Left ventricle myocardium superior (tissue), 1 donor: ENCODE results near the gene ELOA. TPM values are rescaled to one million over a fixed set of nuclear protein-coding genes. Genes with fewer than 3 reads are reported as not detected.
"Not testable (repeated sequence)": the region's sequence is repeated elsewhere in the genome, so short reads cannot be mapped to it uniquely, and the experiment has no call there.

Source experiments
- ATAC-seq: fragments of 200-7000 bp; cut with Tn5 transposase; one replicate; pipeline ENCODE4 v1.9.1; 2020; ENCODE audit warnings: mild to moderate bottlenecking, moderate library complexity
- DNase-seq: peaks from one replicate; pipeline ENCODE4 v3.0.0-alpha.2; 2020
- intact Hi-C: fragments of 100-400 bp; cut with micrococcal nuclease; formaldehyde crosslinking; loops from one replicate; pipeline ENCODE4 v1.11.0; 2022
- total RNA-seq: library from RNA; stranded (reverse); fragmentation: NEBNext Ultra II Directional; extraction: Animal tissue kit (Norgen Biotek cat#: 25700); gene quantifications from one replicate; pipeline ENCODE4 v1.2.1, GENCODE V29; 2021
- donor health status: DM: no; HTN: yes; CAD: no; lungs with severe emphysema.

Gene ELOA
- total RNA-seq, 1 donor from 2014 or later, result 35.8 TPM

DNA sequence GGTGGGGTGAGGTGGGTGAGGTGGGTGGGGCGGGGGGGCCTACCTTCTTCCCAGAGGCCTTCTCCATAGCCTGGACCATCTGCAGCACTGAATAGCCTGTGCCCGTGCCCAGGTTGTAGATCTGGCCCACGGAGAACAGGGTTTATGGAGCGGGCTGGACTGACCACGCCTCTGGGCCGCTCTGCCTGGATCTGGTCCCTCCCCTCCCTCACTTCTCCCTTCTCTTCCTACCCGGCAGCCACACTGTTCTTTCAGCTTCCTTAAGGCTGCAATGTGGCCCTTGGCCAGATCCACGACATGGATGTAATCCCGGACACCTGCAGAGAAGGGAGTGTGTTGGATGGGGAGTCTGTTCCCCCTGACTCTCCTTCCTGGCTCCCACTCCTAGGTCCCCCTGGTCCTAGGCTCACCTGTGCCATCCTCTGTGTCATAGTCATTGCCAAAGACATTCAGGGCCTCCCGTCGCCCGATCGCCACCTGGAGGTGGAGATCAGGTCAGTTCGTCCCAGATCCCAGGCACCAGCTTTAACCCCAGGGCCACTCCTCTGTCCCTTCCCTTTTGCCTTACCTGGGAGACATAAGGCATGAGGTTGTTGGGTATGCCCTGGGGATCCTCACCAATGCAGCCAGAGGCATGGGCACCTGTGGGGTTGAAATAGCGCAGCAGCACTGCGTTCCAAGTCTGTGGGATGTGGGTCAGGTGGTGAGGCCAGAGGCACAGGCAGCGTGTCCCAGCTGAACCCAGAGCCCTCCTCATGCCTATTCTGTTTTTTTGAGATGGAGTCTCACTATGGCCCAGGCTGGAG is 53.4 kb downstream of the ELOA start:
- ATAC-seq (no peak), DNase-seq (no peak)
- intact Hi-C loops, result no loop called here

GRCh38 chr1:23797478-23798448 is 54.5 kb downstream of the ELOA start:
- intact Hi-C loops, result no loop called here
- ATAC-seq (no peak), DNase-seq (no peak)

DNA sequence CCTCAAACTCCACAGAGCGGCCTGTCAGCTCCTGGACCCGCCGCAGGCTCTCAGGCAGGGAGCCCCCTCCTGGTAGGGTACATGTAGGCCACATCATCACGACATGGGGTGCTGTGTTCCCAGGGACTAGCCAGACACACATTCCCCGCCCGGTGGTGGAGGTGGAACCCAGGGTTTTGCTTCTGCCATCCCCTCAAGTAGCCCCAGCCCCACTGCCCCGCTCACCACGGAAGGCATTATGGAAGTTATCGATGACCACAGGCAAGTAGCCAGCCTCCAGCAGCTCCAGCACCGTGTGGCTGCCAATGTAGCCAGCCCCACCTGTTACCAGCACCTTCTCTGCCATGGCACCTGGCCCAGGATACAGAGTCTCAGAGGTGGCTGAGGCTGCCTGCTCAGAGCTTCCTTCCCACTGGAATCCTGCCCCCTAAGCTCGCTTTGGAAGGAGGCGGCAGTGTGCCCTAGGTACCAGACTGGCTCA is 55.4 kb downstream of the ELOA start:
- intact Hi-C loops, result no loop called here
- ATAC-seq (no peak), DNase-seq (no peak)

GRCh38 chr1:23799255-23799569 is 55.9 kb downstream of the ELOA start:
- ATAC-seq (no peak), DNase-seq (no peak)
- intact Hi-C loops, result no loop called here

DNA sequence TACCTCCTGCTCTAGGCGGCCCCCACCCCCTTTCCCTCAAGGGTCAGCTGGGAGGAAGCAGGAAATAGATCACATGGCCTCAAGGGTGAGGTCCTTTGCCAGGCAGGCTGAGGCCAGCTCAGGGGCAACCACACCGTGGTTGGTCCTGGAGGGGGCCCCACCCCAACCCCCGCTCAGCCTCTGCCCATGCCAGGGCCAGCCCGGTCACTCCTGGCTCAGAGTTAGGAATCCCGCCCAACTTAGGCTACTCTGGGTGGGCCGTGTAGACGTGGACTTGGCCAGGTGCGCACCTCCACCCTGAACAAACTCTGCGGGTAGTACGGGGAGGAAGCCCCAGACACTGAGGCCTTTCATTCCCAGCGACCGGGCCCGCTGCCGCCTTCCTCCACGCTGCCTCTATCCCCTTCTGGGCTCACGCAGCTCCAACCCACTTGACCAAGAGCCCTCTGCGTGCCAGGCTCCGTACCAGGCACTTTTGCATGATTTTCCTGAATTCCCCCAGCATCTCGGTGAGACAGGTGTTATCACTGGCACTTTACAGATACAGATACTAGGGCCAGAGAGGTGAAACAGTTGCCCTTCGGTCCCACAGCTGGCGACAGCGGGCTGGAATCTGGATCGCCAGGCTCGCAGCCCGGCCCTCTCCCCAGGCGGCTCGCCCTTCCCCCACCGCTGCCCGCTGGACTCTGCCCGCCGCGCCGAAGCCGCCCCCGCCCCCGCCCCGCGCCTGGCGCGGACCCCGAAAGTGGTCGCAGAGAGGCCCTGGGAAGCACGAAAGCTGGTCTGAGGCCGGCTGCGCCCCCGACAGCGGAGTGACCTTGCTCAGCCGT is 56.5 kb downstream of the ELOA start:
- peak; percentile 55 for DNase-seq
- peak; percentile 39 for ATAC-seq
- intact Hi-C loops, result no loop called here

- ATAC-seq, result peak; percentile 96
- intact Hi-C loops, result no loop called here
Observed at GRCh38 chr1:23800400-23801337, 57.4 kb downstream of the ELOA start, which contains the start of gene GALE. Gene GALE (minus strand): TSS chr1:23800754. CDS start chr1:23799007, 1,747 bp downstream.

GRCh38 chr1:23801338-23801748 is 58.1 kb downstream of the ELOA start:
- no peak for ATAC-seq
- intact Hi-C loops, result no loop called here
- no peak for DNase-seq

More at GRCh38 chr1:23800400-23801337, 57.4 kb downstream of the ELOA start, which contains the start of gene GALE:
- DNase-seq, result peak; percentile 98

DNA sequence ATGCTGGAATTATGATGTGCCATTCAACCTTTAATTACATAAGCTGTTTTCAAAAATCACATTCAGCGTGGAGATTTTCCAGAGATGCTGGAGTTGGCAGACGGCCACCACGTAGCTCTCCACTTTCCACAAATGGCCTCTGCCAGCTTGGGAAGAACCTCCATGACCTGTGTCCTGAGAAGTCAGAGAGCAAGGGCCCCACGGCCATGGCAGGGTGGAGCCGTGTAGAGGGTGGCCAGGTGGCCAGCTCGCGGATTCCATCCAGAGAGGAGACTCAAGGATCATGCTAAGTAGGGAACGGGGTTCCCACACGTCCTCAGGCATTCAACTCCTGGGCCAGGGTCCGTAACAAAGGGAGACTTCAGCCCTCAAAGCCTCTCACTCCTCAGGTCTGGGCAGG is 58.6 kb downstream of the ELOA start:
- DNase-seq (no peak), ATAC-seq (no peak)
- intact Hi-C loops, result no loop called here

- intact Hi-C loops, DNase-seq, ATAC-seq: not testable (repeated sequence)
Observed at GRCh38 chr1:23802809-23803342, 59.6 kb downstream of the ELOA start.

GRCh38 chr1:23803674-23804073 is 60.4 kb downstream of the ELOA start:
- no peak for DNase-seq
- no peak for ATAC-seq
- intact Hi-C loops, result no loop called here

DNA sequence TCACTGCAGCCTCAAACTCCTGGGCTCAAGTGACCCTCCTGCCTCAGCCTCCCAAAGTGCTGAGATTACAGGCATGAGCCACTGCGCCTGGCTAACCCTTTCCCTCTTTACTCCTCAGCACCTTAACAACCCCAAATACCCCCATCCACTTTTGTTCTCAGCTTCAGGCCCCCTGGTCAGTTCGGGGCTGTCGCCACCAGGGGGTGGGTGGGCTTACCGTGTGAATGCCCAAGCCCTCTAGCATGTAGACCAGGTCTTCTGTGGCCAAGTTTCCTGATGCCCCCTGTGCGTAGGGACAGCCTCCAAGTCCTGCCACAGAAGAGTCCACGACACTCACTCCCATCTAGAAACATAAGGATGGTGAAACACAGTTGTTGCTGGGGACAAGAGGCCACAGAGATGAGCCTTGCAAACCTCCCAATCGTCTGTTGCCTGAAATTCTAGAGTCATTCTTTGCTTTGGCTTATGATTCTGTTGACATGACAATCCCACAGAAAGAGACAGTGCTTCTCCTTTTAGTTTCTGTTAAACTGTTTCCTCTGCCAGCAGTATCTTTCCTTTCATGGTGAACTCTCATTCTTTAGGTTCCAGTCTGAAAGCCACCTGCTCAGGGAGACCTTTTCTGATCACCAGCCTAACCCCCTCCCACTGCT is 61.0 kb downstream of the ELOA start:
- intact Hi-C loops, result no loop called here
- DNase-seq (no peak), ATAC-seq (no peak)

DNA sequence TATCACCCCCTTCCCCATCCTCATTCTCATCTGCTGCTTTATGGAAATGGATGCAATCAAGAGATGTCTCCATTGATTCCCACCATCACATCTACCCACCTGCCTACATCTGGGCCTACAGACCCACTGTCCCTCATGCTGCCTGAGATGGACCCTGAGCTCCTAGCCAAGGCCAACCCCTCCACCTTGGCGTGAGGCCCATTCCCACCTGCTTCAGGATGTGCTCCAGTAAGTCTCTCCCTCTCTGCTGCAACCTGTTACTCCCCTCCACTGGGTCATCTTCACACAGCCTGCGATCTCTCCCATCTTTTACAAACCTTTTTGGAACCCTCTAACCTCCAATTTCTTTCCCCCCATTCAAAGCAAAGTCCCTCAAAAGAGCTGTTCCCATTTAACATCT is 61.8 kb downstream of the ELOA start:
- ATAC-seq (no peak), DNase-seq (no peak)
- intact Hi-C loops, result no loop called here

DNA sequence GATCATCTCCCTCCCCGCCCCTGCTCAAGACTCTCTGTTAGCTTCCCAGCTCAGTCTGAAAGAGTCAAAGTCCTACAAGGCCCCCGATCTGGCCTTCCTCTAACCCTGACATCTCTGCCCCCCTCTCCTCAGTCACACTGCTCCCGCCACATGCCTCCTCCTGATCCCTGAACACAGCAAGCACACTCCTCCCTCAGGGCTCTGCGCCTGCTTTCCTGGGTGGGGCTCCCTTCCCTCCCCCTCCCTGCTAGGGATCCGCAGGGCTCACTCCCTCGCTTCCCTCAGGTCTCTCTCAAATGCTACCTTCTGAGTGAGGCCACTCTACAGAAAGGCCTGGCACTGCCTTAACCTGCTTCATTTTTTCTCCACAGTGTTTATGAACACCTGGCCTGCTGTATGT is 63.0 kb downstream of the ELOA start:
- ATAC-seq (no peak), DNase-seq (no peak)
- intact Hi-C loops, result no loop called here

GRCh38 chr1:23807453-23807852 is 64.2 kb downstream of the ELOA start:
- intact Hi-C loops, result no loop called here
- DNase-seq, result no peak

DNA sequence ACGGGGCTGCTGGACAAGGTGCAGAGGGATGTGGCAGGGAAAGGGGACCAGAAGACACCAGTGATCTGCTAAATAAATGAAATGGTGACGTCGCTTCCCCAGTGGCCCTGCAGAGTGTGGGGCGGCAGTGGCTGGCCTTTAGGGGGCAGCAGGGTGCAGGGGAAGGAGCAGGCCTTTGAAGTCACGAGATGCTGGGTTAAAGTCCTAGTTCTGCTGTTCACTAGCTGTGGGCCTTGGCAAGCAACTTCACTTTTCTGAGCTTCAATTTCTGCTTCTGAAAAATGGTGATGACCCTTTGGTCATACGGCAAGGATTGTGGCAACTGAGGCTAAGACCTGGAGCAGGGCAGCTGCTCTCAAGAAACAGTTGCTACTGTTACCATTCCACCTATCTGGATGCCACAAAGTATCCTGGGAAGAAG is 66.5 kb downstream of the ELOA start:
- ATAC-seq (peak; percentile 89), DNase-seq (peak; percentile 82)
- intact Hi-C loops, result no loop called here

More at GRCh38 chr1:23807453-23807852, 64.2 kb downstream of the ELOA start:
- no peak for ATAC-seq

DNA sequence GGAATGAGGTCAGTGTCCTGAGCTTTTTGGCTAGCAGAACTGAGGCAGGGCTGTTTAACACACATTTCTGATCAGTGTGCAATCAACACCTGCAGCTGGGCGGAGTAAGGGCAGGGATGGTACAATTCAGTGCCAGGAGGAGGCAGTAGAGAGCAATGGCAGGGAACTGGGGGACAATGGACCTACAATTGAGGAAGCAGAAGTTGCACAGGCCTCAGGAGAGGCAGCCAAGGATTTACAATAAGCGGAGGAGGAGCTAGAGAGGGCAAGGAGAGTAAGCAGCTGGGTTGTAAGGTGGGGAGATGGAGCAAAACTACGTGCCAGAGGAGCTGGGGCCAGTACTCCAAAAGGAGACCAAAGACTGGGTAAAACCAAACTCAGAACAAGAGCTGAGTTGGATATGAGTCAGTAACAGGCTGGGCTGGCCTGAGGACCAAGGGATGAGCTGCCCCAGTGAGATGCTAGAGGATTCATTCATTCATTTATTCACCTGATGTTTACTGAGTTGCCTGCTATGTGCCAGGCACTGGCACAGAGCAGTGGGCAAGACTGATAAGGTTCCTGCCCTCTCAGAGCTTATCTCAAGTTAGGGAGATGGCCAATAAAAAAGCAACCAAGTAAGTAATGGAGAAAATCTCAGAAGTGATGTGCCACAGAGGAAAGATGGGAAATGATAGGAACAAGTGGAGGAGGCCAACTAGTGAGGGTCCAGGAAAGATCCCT is 67.7 kb downstream of the ELOA start:
- DNase-seq, result no peak
- intact Hi-C loops, result no loop called here

More for the DNA sequence above, 67.7 kb downstream of the ELOA start:
- peak; percentile 74 for ATAC-seq
